K562 (cell line): ENCODE measurements around the gene SNW1. TPM values are rescaled to one million over a fixed set of nuclear protein-coding genes. Genes with fewer than 3 reads are reported as not detected.

ENCODE experiments used
- BDP1 ChIP-seq: IDR thresholded peaks from 3 replicates; pipeline ENCODE4 v1.6.1; 2011; ENCODE audit not compliant: insufficient read length, insufficient read depth
- COPS2 ChIP-seq: fragments of 450-650 bp; conservative IDR thresholded peaks from 2 replicates; pipeline ENCODE4 v1.6.1; 2016; ENCODE audit warnings: mild to moderate bottlenecking, moderate library complexity
- E2F6 ChIP-seq, 2 experiments: IDR thresholded peaks; 2 replicates each; pipeline ENCODE4 v1.6.1; 2011; ENCODE audit warnings: borderline replicate concordance in 1 of 2, control low read depth in 1 of 2, low read depth in 1 of 2, low read length in 1 of 2, mild to moderate bottlenecking in 1 of 2, mixed read lengths in 1 of 2, moderate library complexity in 1 of 2; ENCODE audit not compliant: insufficient read depth in 1 of 2, insufficient read length in 1 of 2, poor library complexity in 1 of 2, severe bottlenecking in 1 of 2; ENCODE audit errors: extremely low read depth in 1 of 2
- ELF2 ChIP-seq: fragments of 250-450 bp; sonication (Bioruptor Pico); IDR thresholded peaks from 2 replicates; pipeline ENCODE4 v1.5.0; 2021; ENCODE audit warnings: mild to moderate bottlenecking
- EP400 ChIP-seq: fragments of 450-650 bp; IDR thresholded peaks from 2 replicates; pipeline ENCODE4 v1.6.1; 2017; ENCODE audit warnings: antibody characterized with exemption, mild to moderate bottlenecking, moderate library complexity
- ETV1 ChIP-seq: fragments of 450-650 bp; conservative IDR thresholded peaks from 2 replicates; pipeline ENCODE4 v1.6.1; 2016; ENCODE audit warnings: missing genetic modification characterization, control low read depth, low read depth, missing compliant biosample characterization
- HOXB6 ChIP-seq: fragments of 250-450 bp; sonication (Bioruptor Pico); IDR thresholded peaks from 2 replicates; pipeline ENCODE4 v1.5.1; 2022; ENCODE audit warnings: mild to moderate bottlenecking, borderline replicate concordance
- KAT7 ChIP-seq: sonication (generic); formaldehyde crosslinking; IDR thresholded peaks from 2 replicates; pipeline ENCODE4 v1.8.0; 2022; ENCODE audit warnings: missing genetic modification reagents, mild to moderate bottlenecking, borderline replicate concordance
- KLF13 ChIP-seq: fragments of 450-650 bp; IDR thresholded peaks from 2 replicates; pipeline ENCODE4 v1.6.1; 2016; ENCODE audit warnings: missing genetic modification characterization, low read depth, mild to moderate bottlenecking, missing compliant biosample characterization, moderate library complexity, borderline replicate concordance
- MAZ ChIP-seq, 2 experiments: fragments of 450-650 bp in 1 of 2; sonication (generic) in 1 of 2; formaldehyde crosslinking; IDR thresholded peaks in 1 of 2; conservative IDR thresholded peaks in 1 of 2; 2 replicates each; pipeline versions ENCODE4 v1.4.0 to v1.5.0; 2020; ENCODE audit warnings: mild to moderate bottlenecking in 1 of 2, missing genetic modification reagents in 1 of 2
- MBD2 ChIP-seq: sonication (generic); IDR thresholded peaks from 2 replicates; pipeline ENCODE4 v1.6.1; 2016; ENCODE audit warnings: low read depth, borderline replicate concordance
- MTA2 ChIP-seq: fragments of 450-650 bp; IDR thresholded peaks from 2 replicates; pipeline ENCODE4 v1.6.1; 2016; ENCODE audit warnings: low read depth
- NUFIP1 ChIP-seq: fragments of 450-650 bp; IDR thresholded peaks from 2 replicates; pipeline ENCODE4 v1.6.1; 2018; ENCODE audit not compliant: partially characterized antibody
- PATZ1 ChIP-seq: fragments of 250-450 bp; sonication (Bioruptor Pico); IDR thresholded peaks from 2 replicates; pipeline ENCODE4 v1.5.0; 2020; ENCODE audit warnings: mild to moderate bottlenecking, borderline replicate concordance
- SIN3A ChIP-seq, 2 experiments: fragments of 150-350 bp in 1 of 2; IDR thresholded peaks; 2 replicates each; pipeline ENCODE4 v1.6.1; 2011 to 2016; ENCODE audit warnings: borderline replicate concordance in 2 of 2, low read depth in 2 of 2, low read length in 2 of 2, mild to moderate bottlenecking in 2 of 2, moderate library complexity in 2 of 2; ENCODE audit not compliant: control insufficient read depth in 1 of 2
- SIX5 ChIP-seq, 2 experiments: IDR thresholded peaks; 2 replicates each; pipeline ENCODE4 v1.6.1; 2011; ENCODE audit warnings: low read length in 2 of 2, borderline replicate concordance in 1 of 2, low read depth in 1 of 2, mild to moderate bottlenecking in 1 of 2, moderate library complexity in 1 of 2; ENCODE audit not compliant: insufficient read depth in 1 of 2
- SMARCA5 ChIP-seq: fragments of 450-650 bp; IDR thresholded peaks from 2 replicates; pipeline ENCODE4 v1.6.1; 2016
- TAF7 ChIP-seq: fragments of 450-650 bp; IDR thresholded peaks from 2 replicates; pipeline ENCODE4 v1.6.1; 2016; ENCODE audit warnings: missing genetic modification characterization, missing compliant biosample characterization
- YBX1 ChIP-seq: fragments of 450-650 bp; IDR thresholded peaks from 2 replicates; pipeline ENCODE4 v1.7.1; 2016; ENCODE audit warnings: mild to moderate bottlenecking
- ZBTB26 ChIP-seq: fragments of 450-650 bp; formaldehyde crosslinking; IDR thresholded peaks from 2 replicates; pipeline ENCODE4 v1.4.0; 2022; ENCODE audit warnings: missing genetic modification characterization
- ZNF232 ChIP-seq: sonication (generic); formaldehyde crosslinking; IDR thresholded peaks from 2 replicates; pipeline ENCODE4 v1.8.0; 2022; ENCODE audit warnings: mild to moderate bottlenecking, missing genetic modification reagents
- ZNF24 ChIP-seq: fragments of 450-650 bp; IDR thresholded peaks from 2 replicates; pipeline ENCODE4 v1.6.1; 2016
- ZNF316 ChIP-seq: fragments of 450-650 bp; IDR thresholded peaks from 2 replicates; pipeline ENCODE4 v1.6.1; 2016
- ZNF354B ChIP-seq: fragments of 250-450 bp; sonication (Bioruptor Pico); IDR thresholded peaks from 2 replicates; pipeline ENCODE4 v1.4.0; 2020
- ZNF707 ChIP-seq: fragments of 250-450 bp; sonication (Bioruptor Pico); conservative IDR thresholded peaks from 2 replicates; pipeline ENCODE4 v1.8.0; 2022; ENCODE audit warnings: inconsistent platforms, mild to moderate bottlenecking, moderate library complexity
- ZSCAN29 ChIP-seq: fragments of 450-650 bp; IDR thresholded peaks from 2 replicates; pipeline ENCODE4 v1.6.1; 2017
- polyA plus RNA-seq, 8 experiments: library from polyadenylated mRNA; depleted of rRNA in 4 of 8; stranded (reverse) in 5 of 8; unstranded in 3 of 8; fragments of >200 nt; fragmentation: Nextera tagmentation in 2 of 8; fragmentation: Illumina TruSeq in 1 of 8; extraction: Ambion mirVana in 2 of 8; extraction: Trizol in 1 of 8; gene quantifications; 2 replicates each; pipeline versions ENCODE4 v1.2.1 to v1.2.3, GENCODE V29; 2011 to 2014; ENCODE audit warnings: inconsistent platforms in 1 of 8, missing spikeins in 1 of 8
- total RNA-seq, 7 experiments: library from RNA; depleted of rRNA in 6 of 7; stranded (reverse); fragments of >200 nt in 6 of 7; fragmentation: Illumina TruSeq in 2 of 7; extraction: Trizol in 2 of 7; gene quantifications; 2 replicates each; pipeline versions ENCODE4 v1.2.1 to v1.2.3, GENCODE V29; 2011 to 2021; ENCODE audit warnings: low replicate concordance in 1 of 7

Gene SNW1
- total and polyA plus RNA-seq, 9 of the 15 experiments (the other 6 are each of a cell fraction or from before 2014, with no cell fraction given) = 64.4 to 143 (median 98.2) TPM

- TF ChIP-seq PATZ1 = no peak
- peak; percentile 58 for TF ChIP-seq MBD2
- peak; percentile 45; the same call in 1 of the 2 replicates for TF ChIP-seq ETV1 (tag)
- TF ChIP-seq ZBTB26 (CRISPR knock-in tag) = no peak
- TF ChIP-seq KLF13 (tag) = no peak
- TF ChIP-seq ZNF316 = no peak
- TF ChIP-seq TAF7 = peak; percentile 90
- no peak for TF ChIP-seq SMARCA5
- TF ChIP-seq ZSCAN29 = no peak
- TF ChIP-seq NUFIP1 = no peak
- TF ChIP-seq ZNF354B = no peak
- TF ChIP-seq ZNF232 (CRISPR knock-in tag) = no peak
- TF ChIP-seq EP400 = peak; percentile 92
- TF ChIP-seq ZNF24 = no peak
- TF ChIP-seq MAZ (CRISPR knock-in tag; conservative IDR thresholded peaks at IDR 0.05 in 1 of 2, IDR thresholded peaks at IDR 0.05 in 1 of 2) = no peak
- no peak for TF ChIP-seq HOXB6 (CRISPR knock-in tag)
- TF ChIP-seq SIN3A (IDR thresholded peaks at IDR 0.05; ENCODE audit: borderline replicate concordance in 2 of 2, control insufficient read depth in 1 of 2, low read depth in 2 of 2, low read length in 2 of 2) = peak; percentile 81 to 83; a peak in 2 of 4 replicates
- TF ChIP-seq YBX1 = no peak
- TF ChIP-seq SIX5 (IDR thresholded peaks at IDR 0.05; ENCODE audit: borderline replicate concordance in 1 of 2, insufficient read depth in 1 of 2, low read depth in 1 of 2, low read length in 2 of 2) = peak in 1 of 2 experiments; percentile 48; a peak in 1 of 4 replicates
- TF ChIP-seq COPS2 = no peak
- peak; percentile 81 for TF ChIP-seq MTA2
- TF ChIP-seq E2F6 (IDR thresholded peaks at IDR 0.05; ENCODE audit: borderline replicate concordance in 1 of 2, extremely low read depth in 1 of 2, insufficient read depth in 1 of 2, insufficient read length in 1 of 2, low read depth in 1 of 2, low read length in 1 of 2, poor library complexity in 1 of 2, severe bottlenecking in 1 of 2) = no peak
- TF ChIP-seq BDP1 = no peak
- no peak for TF ChIP-seq ZNF707 (CRISPR knock-in tag)
- TF ChIP-seq KAT7 = no peak
- TF ChIP-seq ELF2 (CRISPR knock-in tag) = peak; percentile 35; the same call in 1 of the 2 replicates
Observed at GRCh38 chr14:77707724-77708408, 53.1 kb downstream of the SNW1 start, which contains the start of the genes ALKBH1 and SLIRP (continued).
